Activated CD8-positive, alpha-beta T cell treated with anti-CD3 and anti-CD28 coated beads for 36 hours (primary cell): Measurements from ENCODE around the gene INAVA. TPM values are rescaled to one million over a fixed set of nuclear protein-coding genes. Genes with fewer than 3 reads are reported as not detected.

Source experiments
- ATAC-seq: fragments of 200-7000 bp; cut with Tn5 transposase; one replicate; pipeline ENCODE4 v1.10.0; 2021; ENCODE audit warnings: mild to moderate bottlenecking, moderate library complexity
- CTCF ChIA-PET: fragments of 350-600 bp; sonication (Branson Sonifier 250); formaldehyde crosslinking; loops from one replicate; lab custom pipeline; 2021; ENCODE audit warnings: antibody characterized with exemption; lab: Charles Lee
- POLR2A ChIA-PET: fragments of 350-600 bp; sonication (Branson Sonifier 250); formaldehyde crosslinking; loops from one replicate; lab custom pipeline; 2021; ENCODE audit warnings: antibody characterized with exemption; lab: Charles Lee
- DNase-seq: peaks from one replicate; pipeline ENCODE4 v3.0.0-alpha.2; 2020
- H3K27ac Mint-ChIP-seq: one replicate; pipeline ENCODE4 v1.8.0; 2021; ENCODE audit warnings: mild to moderate bottlenecking, mixed read lengths
- H3K27me3 Mint-ChIP-seq: one replicate; pipeline ENCODE4 v1.8.0; 2021; ENCODE audit warnings: mixed read lengths
- H3K36me3 Mint-ChIP-seq: one replicate; pipeline ENCODE4 v1.8.0; 2021; ENCODE audit warnings: low read depth, mixed read lengths
- H3K4me1 Mint-ChIP-seq: one replicate; pipeline ENCODE4 v1.8.0; 2021; ENCODE audit warnings: low read depth, mixed read lengths
- H3K4me3 Mint-ChIP-seq: one replicate; pipeline ENCODE4 v1.8.0; 2021; ENCODE audit warnings: mild to moderate bottlenecking, moderate library complexity, mixed read lengths
- H3K9me3 Mint-ChIP-seq: one replicate; pipeline ENCODE4 v1.8.0; 2021; ENCODE audit warnings: mixed read lengths
- intact Hi-C: fragments of 100-400 bp; cut with micrococcal nuclease; formaldehyde crosslinking; loops from one replicate; pipeline ENCODE4 v1.10.0; 2022
- total RNA-seq, 2 experiments: library from RNA; stranded (reverse); gene quantifications; one replicate each; pipeline ENCODE4 v1.2.3, GENCODE V29; 2021
- TF ChIP-seq, protein P1 (sequence below): fragments of 200-600 bp; IDR thresholded peaks from one replicate; pipeline ENCODE4 v1.8.0; 2022; ENCODE audit warnings: antibody characterized with exemption, mild to moderate bottlenecking

Gene INAVA
- total RNA-seq, 2 experiments from 2014 or later: not detected

DNA sequence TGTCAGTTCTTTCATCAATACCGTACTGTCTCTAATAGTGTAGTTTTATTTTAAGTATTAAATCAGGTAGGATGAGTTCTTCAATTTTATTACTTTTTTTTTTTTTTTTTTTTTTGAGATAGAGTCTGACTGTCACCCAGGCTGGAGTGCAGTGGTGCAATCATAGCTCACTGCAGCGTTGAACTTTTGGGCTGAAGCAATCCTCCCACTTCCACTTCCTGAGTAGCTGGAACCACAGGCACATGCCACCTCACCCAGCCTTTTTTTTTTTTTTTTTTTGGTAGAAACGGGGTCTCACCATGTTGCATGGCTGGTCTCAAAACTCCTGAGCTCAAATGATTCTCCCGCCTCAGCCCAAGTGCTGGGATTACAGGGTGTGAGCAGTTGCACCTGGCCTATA is 44.3 kb downstream of the INAVA start:
- ATAC-seq (peak; percentile 93), DNase-seq (peak; percentile 63)
- ChIA-PET CTCF (no interaction called here), POLR2A (no interaction called here)
- TF ChIP-seq, protein P1, sequence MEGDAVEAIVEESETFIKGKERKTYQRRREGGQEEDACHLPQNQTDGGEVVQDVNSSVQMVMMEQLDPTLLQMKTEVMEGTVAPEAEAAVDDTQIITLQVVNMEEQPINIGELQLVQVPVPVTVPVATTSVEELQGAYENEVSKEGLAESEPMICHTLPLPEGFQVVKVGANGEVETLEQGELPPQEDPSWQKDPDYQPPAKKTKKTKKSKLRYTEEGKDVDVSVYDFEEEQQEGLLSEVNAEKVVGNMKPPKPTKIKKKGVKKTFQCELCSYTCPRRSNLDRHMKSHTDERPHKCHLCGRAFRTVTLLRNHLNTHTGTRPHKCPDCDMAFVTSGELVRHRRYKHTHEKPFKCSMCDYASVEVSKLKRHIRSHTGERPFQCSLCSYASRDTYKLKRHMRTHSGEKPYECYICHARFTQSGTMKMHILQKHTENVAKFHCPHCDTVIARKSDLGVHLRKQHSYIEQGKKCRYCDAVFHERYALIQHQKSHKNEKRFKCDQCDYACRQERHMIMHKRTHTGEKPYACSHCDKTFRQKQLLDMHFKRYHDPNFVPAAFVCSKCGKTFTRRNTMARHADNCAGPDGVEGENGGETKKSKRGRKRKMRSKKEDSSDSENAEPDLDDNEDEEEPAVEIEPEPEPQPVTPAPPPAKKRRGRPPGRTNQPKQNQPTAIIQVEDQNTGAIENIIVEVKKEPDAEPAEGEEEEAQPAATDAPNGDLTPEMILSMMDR: no peak
- Mint-ChIP-seq H3K36me3 (no peaks in the 10 kb centered on the region), H3K4me1 (peaks cover 5% of the 10 kb centered on the region), H3K27me3 (no peaks in the 10 kb centered on the region), H3K4me3 (no peak overlapping the region), H3K27ac (no peak overlapping the region), H3K9me3 (peaks cover 11% of the 10 kb centered on the region)
- intact Hi-C loops: no loop called here

DNA sequence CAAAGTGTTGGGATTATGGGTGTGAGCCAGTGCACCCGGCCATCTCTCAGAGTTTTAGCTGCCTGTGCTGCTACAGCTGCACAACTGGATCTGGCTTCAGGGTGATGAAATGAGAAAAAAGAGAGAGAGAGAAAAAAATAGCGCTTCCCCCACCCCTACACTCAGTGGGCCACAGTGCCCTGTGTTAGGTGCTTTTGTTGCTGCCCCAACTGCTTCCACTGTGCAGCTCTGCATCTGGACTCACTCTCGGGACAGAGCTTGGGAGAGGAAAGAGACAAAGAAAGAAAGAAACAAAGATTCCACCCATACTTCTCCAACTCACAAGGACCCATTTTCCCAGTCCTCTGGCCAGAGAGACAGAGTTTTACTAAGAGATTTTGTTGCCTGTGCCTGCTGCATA is 50.4 kb downstream of the INAVA start:
- H3K9me3 Mint-ChIP-seq: peaks cover 15% of the 10 kb centered on the region
- H3K4me1 Mint-ChIP-seq: no peaks in the 10 kb centered on the region
- ATAC-seq: no peak
- DNase-seq: no peak
- H3K4me3 Mint-ChIP-seq: no peak overlapping the region
- H3K36me3 Mint-ChIP-seq: no peaks in the 10 kb centered on the region
- CTCF ChIA-PET: interaction anchor here (1.1 to 1.6 kb wide), 3 partner anchors 7 to 34 kb away, joined by 3 read pairs; no protein-coding TSS in a partner anchor
- H3K27ac Mint-ChIP-seq: no peak overlapping the region
- TF ChIP-seq, protein P1: no peak
- POLR2A ChIA-PET: no interaction called here
- H3K27me3 Mint-ChIP-seq: no peaks in the 10 kb centered on the region
- intact Hi-C loops: no loop called here

DNA sequence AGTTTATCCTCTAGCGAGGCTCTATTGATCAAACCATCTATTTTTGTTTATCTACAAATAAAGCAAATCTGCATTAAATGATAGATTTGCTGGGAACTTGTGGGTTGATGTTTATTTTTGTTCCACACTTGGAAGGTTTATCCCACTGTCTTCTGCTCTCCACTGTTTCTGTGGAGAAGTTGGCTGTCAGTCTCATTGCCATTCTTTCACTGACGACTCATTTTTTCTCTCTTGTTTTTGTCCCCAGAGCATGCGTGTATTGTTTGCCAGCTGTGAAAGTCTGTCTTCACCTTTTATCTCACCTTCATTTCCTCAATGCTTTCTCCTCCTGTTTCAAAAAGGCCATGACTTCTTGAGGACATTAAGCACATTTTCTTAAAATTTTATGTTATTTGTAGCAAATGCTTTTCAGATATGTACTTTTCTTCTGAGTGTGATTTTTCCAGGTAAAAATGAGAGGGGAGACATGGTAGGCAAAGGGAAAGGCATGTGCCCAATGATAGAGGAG is 52.4 kb downstream of the INAVA start:
- ChIA-PET CTCF (interaction anchor here (1.6 kb wide), 1 partner anchor 32 kb away, joined by 3 read pairs; no protein-coding TSS in a partner anchor), POLR2A (interaction anchor here (0.6 kb wide), 1 partner anchor 59 kb away, joined by 3 read pairs; no protein-coding TSS in a partner anchor)
- TF ChIP-seq, protein P1: no peak
- Mint-ChIP-seq H3K27me3 (no peaks in the 10 kb centered on the region), H3K27ac (no peak overlapping the region), H3K9me3 (peaks cover 7% of the 10 kb centered on the region), H3K4me1 (no peaks in the 10 kb centered on the region), H3K4me3 (no peak overlapping the region), H3K36me3 (no peaks in the 10 kb centered on the region)
- ATAC-seq (no peak), DNase-seq (no peak)
- intact Hi-C loops: no loop called here

DNA sequence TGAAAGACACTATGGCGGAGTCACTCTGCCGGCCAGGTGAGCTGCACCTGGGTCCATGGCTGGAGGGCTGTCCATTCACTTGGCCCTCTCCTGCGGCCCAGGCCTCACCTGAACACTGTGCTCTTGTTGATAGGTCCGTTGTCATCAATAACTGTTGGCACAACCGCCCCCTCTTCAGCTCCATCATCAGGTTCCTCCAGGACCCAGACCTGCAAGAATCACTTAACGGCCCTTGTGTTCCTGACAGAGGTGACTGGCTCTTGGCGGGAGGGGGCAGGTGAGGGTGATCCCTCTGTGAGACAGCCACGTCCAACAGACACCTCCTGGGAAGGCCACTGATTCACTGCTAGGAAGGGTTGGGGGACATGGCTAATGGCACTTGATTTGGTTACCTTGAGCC is 54.9 kb downstream of the INAVA start:
- H3K36me3 Mint-ChIP-seq: no peaks in the 10 kb centered on the region
- ChIA-PET CTCF (no interaction called here), POLR2A (interaction anchor here (0.5 kb wide), 1 partner anchor 298 kb away, joined by 4 read pairs; no protein-coding TSS in a partner anchor)
- peaks cover 4% of the 10 kb centered on the region for H3K9me3 Mint-ChIP-seq
- no peak overlapping the region for H3K27ac Mint-ChIP-seq
- intact Hi-C loops: no loop called here
- peaks cover 1% of the 10 kb centered on the region for H3K27me3 Mint-ChIP-seq
- no peak for DNase-seq
- H3K4me3 Mint-ChIP-seq: no peak overlapping the region
- H3K4me1 Mint-ChIP-seq: no peaks in the 10 kb centered on the region
- TF ChIP-seq, protein P1: no peak
- no peak for ATAC-seq

DNA sequence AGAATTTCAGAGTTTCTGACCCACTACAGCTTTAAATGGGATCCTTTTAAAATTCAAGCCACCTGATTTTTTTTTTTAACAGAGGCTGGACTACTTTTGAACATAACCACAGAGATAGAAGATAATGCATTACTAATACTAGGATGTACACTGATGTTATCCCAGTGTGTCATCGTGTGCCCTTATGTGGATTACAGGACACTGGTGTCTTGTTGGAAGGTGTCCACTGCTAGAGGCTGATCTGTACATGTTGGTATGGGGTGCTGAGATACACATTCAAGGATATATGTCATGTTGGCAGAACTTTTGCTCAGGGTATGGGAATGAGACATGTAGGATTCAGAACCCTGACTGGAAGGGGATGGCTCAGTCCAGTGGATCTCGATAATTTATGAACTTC is 56.3 kb downstream of the INAVA start:
- intact Hi-C loops: no loop called here
- POLR2A ChIA-PET: no interaction called here
- Mint-ChIP-seq H3K4me1 (no peaks in the 10 kb centered on the region), H3K9me3 (peaks cover 4% of the 10 kb centered on the region), H3K4me3 (no peak overlapping the region), H3K27ac (no peak overlapping the region), H3K27me3 (peaks cover 1% of the 10 kb centered on the region), H3K36me3 (no peaks in the 10 kb centered on the region)
- ATAC-seq (no peak), DNase-seq (no peak)
- TF ChIP-seq, protein P1: no peak
- CTCF ChIA-PET: interaction anchor here (0.6 kb wide), 1 partner anchor 123 kb away, joined by 5 read pairs; no protein-coding TSS in a partner anchor
